Measurements from ENCODE around the gene NFATC2. TPM values are rescaled to one million over a fixed set of nuclear protein-coding genes. Genes with fewer than 3 reads are reported as not detected.

NFATC2 gene
- total and polyA plus RNA-seq, 2 experiments from 2014 or later, result 0.52 to 0.59 TPM

- Histone ChIP-seq H3K4me2 (no peak overlapping the region), H3K4me3 (no peak overlapping the region), H3K9me2 (ENCODE audit: insufficient read depth) (no peaks in the 10 kb centered on the region), H4K20me1 (replicated peaks; ENCODE audit: insufficient read depth) (no peaks in the 10 kb centered on the region), H3K36me3 (ENCODE audit: insufficient read depth) (no peaks in the 10 kb centered on the region; the same call in 1 of the 2 replicates), H3K4me1 (ENCODE audit: insufficient read depth) (no peaks in the 10 kb centered on the region), H3K27ac (ENCODE audit: low read depth) (no peak overlapping the region), H3F3A (replicated peaks; ENCODE audit: low read depth) (no peaks in the 10 kb centered on the region), H3K27me3 (ENCODE audit: insufficient read depth) (no peaks in the 10 kb centered on the region), H2AFZ (no peak overlapping the region), H3K79me2 (replicated peaks; ENCODE audit: insufficient read depth) (no peaks in the 10 kb centered on the region)
- no peaks in the 10 kb centered on the region for H3K4me1 Mint-ChIP-seq
- H3K27me3 Mint-ChIP-seq (ENCODE audit: insufficient read depth, low read depth, poor library complexity), result peaks cover 6% of the 10 kb centered on the region
- no peak overlapping the region for H3K27ac Mint-ChIP-seq
- no peak overlapping the region for H3K4me3 Mint-ChIP-seq
- no peak for TF ChIP-seq CREB1 (CRISPR knock-in tag; IDR thresholded peaks at IDR 0.05; ENCODE audit: low read depth)
- no peak for TF ChIP-seq JUNB (IDR thresholded peaks at IDR 0.05; ENCODE audit: unreplicated experiment)
- no peak for TF ChIP-seq ZNF462 (CRISPR knock-in tag; IDR thresholded peaks at IDR 0.05)
- TF ChIP-seq EZH2phosphoT487 (IDR thresholded peaks at IDR 0.05; ENCODE audit: unreplicated experiment), result no peak
- TF ChIP-seq EZH2 (IDR thresholded peaks at IDR 0.05; ENCODE audit: low read depth, unreplicated experiment), result no peak
- peaks cover 8% of the 10 kb centered on the region for H3K36me3 Mint-ChIP-seq (ENCODE audit: low read depth)
- H3K9me3 Mint-ChIP-seq, result peaks cover 21% of the 10 kb centered on the region
- DNase-seq (ENCODE audit: low spot score), result no peak
- no peak for ATAC-seq
Measured at GRCh38 chr20:51363813-51364212, 178.7 kb downstream of the NFATC2 start.

GRCh38 chr20:51363378-51363777, 179.1 kb downstream of the NFATC2 start:
- no peak overlapping the region for H3K4me2 ChIP-seq
- no peaks in the 10 kb centered on the region for H3F3A ChIP-seq (replicated peaks; ENCODE audit: low read depth)
- no peak overlapping the region for H3K27ac ChIP-seq (ENCODE audit: low read depth)
- no peak overlapping the region for H3K4me3 ChIP-seq
- no peak overlapping the region for H2AFZ ChIP-seq
- Mint-ChIP-seq H3K9me3 (peaks cover 21% of the 10 kb centered on the region), H3K4me3 (no peak overlapping the region), H3K27me3 (ENCODE audit: insufficient read depth, low read depth, poor library complexity) (peaks cover 5% of the 10 kb centered on the region), H3K4me1 (no peaks in the 10 kb centered on the region), H3K27ac (no peak overlapping the region), H3K36me3 (ENCODE audit: low read depth) (peaks cover 8% of the 10 kb centered on the region)
- TF ChIP-seq POLR2AphosphoS5 (IDR thresholded peaks at IDR 0.05; ENCODE audit: low read depth), result no peak
- no peak for TF ChIP-seq ZNF331 (CRISPR knock-in tag; IDR thresholded peaks at IDR 0.05; ENCODE audit: low read depth)
- no peak for TF ChIP-seq CREB1 (CRISPR knock-in tag; IDR thresholded peaks at IDR 0.05; ENCODE audit: low read depth)
- TF ChIP-seq EZH2phosphoT487 (IDR thresholded peaks at IDR 0.05; ENCODE audit: unreplicated experiment), result no peak
- no peaks in the 10 kb centered on the region; the same call in 1 of the 2 replicates for H3K36me3 ChIP-seq (ENCODE audit: insufficient read depth)
- no peaks in the 10 kb centered on the region for H3K4me1 ChIP-seq (ENCODE audit: insufficient read depth)
- DNase-seq (ENCODE audit: low spot score), result no peak
- H3K27me3 ChIP-seq (ENCODE audit: insufficient read depth), result no peaks in the 10 kb centered on the region
- ATAC-seq, result no peak
- no peaks in the 10 kb centered on the region for H4K20me1 ChIP-seq (replicated peaks; ENCODE audit: insufficient read depth)
- no peaks in the 10 kb centered on the region for H3K9me2 ChIP-seq (ENCODE audit: insufficient read depth)
- no peaks in the 10 kb centered on the region for H3K79me2 ChIP-seq (replicated peaks; ENCODE audit: insufficient read depth)
